Right renal pelvis (tissue), 4 donors: ENCODE results near the gene KIAA0930. TPM values are rescaled to one million over a fixed set of nuclear protein-coding genes. Genes with fewer than 3 reads are reported as not detected.

Experiments
- DNase-seq, 4 donors: peaks; one replicate each; pipeline ENCODE4 v3.0.0-alpha.2; 2013; ENCODE audit warnings: low read depth in 4 of 4, low spot score in 3 of 4, missing footprints in 1 of 4
- polyA plus RNA-seq, 4 donors: library from polyadenylated mRNA; unstranded; fragments of 120-200 nt; gene quantifications; one replicate each; pipeline ENCODE4 v1.2.1, GENCODE V29; 2013; ENCODE audit not compliant: insufficient read length in 4 of 4

Gene KIAA0930
- polyA plus RNA-seq, 4 donors, result 18.3 to 24.9 (median 21.3) TPM

DNA sequence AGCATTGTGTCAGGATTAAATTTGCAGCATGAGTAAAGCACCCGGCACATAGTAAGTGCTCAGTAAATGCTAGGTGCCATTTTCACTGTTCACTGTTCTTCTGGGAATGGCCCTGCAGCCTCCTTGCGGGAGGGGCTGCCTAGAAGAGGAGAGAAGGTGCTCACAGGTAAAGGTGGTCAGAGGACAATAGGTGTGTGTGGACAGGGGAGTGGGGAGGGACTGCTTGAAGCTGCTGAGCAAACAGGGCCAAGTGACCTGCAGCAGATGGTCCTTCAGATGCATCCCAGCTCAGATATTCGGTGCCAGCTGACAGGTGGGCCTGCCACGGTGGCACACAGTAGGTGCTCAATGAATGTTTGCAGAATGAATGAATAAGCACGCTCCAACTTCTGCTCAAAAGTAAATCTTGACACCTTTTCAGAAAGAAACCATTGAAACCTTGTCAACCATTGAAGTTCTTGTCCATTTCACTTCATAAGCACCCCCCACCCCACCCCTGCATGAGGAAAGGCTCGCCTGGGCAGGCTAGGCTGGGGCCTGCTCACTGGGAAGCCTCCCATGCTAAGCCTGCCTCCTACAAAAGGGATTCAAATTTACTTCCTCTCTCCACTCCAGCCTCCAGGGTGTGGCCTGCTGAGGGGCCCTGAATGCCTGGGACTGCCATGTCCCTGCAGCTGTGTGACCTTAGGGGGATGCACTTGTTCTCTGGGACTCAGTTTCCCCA lies 1.6 kb downstream of the KIAA0930 start:
- DNase-seq, result no peak

- no peak for DNase-seq
These were observed 2.4 kb downstream of the KIAA0930 start for GRCh38 chr22:45238076-45238956.

DNA sequence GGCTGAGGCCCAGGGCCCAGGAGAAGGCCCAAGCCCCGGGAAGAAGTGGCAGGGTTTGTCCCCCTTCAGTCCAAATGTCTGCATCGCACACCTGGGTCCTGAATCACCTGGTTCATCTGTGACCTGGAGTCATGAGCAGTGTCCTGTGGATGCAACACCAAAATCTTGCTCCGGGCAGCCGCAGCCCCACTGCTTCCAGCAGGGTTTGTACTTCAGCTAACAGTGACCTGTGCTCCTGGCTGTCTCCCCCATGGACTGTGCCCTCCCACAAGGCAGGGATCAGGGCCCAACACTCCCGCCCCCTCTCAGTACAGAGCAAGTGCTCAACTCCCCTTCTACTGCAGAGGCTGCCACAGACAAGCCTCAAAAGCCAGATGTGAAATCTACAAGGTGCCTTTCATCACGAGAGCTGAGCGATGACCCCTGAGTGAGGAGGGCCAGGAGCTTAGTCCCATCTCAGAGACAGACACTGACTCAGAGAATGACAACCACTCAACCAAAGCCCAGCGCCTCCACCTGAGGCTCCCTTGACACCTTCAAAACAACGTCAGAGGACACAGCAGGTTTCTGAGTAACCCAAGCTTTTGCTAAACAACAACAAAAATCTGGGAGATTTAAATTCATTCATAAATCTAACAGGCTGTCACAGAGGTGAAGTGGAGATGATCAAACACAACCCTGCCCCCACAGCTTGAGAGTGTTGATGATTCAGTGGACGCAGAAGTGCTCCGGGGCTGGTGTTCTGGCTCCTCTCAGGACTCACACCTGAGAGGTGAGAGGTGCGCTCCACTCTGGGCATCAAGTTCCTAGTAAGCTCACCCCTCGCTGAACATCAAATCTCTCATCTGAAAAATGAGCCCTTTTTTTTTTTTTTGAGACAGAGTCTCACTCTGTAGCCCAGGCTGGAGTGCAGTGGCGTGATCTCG lies 3.4 kb downstream of the KIAA0930 start:
- no peak for DNase-seq

DNA sequence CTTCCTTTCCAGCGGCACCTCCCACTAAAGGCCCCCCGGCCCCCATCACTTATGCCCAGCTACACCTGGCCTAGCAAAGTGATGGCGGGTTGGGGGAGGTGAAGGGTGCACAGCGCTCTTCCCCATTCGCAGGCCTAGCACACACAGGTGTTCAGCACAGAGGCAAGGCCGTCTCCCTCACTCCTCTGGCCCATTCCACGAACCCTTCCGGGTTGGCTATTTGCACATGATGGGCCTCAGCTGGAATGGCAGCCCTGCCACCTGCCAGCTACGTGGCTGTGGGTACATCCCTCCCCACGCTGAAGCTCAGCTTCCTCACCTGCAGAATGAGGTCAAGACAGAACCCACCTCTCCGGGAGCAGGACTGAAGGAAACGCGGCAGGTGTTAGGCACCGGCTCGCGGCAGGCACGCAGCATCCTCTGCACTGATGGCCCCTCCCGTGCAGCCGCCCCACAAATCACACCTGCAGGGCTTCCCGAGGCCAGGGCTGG lies 4.8 kb downstream of the KIAA0930 start:
- DNase-seq, result no peak

DNA sequence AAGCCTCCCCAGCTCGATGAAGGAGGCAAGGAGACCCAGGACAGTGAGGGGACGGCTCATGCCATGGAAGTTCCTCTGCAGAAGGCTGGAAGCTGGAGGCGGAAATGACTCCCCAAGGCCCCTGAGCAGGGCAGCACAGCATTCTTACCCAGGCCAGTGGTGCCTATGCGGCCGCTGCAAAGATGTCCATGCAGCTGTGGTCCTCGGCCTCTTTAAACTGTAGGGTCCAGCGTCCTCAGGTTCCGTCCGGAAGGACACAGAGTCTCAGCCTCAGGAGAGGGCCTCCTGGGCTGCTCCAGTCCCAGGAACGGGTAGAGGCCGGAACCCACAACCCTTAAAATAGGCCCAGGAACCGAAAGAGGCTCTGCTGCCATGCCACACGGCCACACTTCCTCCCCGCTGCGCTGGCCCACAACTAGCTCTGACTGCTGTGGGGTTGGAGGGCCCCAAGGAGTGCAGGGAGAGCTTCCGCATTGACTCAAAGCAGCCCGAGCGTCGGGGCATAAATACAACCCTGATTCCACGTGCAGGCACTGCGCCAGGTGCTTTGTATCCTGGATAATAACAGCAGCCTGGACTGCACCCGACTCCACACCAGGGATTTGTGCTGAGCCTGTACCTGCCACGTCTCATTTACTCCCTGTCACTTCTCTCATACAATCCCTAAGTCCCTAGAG lies 5.5 kb downstream of the KIAA0930 start:
- no peak for DNase-seq

DNA sequence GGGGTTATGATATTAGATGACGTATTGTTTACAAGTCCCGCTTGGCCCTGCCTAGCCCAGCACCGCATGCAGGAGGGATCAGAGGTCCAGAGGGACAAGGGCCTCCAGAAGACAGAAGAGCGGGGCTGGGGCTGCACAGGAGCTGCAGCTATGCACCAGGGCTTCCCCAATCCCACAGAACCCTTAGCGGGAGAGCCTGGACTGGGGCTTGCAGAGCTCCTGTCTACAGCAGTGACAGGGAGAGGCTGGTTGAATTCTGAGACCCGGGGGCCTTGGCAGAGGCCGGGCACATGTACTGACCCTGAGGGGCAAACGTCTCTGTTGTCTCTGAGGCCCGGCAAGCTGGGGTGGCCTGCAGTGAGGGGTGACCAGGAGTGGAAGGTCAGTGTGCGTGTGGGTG lies 6.9 kb downstream of the KIAA0930 start:
- DNase-seq, result no peak

- no peak for DNase-seq
These were observed 7.3 kb downstream of the KIAA0930 start for GRCh38 chr22:45233386-45233785.

GRCh38 chr22:45231293-45231692 lies 9.4 kb downstream of the KIAA0930 start:
- DNase-seq, result no peak

DNA sequence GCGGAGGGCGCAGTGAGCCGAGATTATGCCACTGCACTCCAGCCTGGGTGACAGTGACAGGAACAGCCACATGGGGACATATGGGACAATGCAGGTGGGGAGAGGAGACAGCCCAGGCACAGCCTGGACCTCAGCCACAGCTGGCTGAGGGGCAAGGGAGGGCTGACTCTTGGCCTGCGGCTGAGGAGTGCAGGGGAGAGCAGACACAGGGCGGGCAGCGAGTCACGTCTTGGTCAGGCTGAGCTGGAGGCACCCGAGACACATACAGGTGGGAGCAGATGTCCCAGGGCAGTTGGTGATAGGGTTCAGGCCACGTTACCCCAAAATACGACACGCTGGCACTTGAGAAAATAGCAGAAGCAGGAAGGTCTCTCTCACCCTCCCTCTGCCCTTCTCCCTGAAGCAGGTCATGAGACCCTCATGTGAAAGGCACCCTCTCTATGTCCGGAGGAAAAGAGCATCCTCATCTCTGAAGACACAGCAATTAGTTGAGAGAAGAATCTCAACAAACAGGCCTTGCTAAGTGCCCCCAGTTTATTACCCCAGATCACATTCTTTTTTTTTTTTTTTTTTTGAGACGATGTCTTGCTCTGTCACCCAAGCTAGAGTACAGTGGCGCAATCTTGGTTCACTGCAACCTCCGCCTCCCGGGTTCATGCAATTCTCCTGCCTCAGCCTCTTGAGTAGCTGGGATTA lies 10.5 kb downstream of the KIAA0930 start:
- no peak for DNase-seq

DNA sequence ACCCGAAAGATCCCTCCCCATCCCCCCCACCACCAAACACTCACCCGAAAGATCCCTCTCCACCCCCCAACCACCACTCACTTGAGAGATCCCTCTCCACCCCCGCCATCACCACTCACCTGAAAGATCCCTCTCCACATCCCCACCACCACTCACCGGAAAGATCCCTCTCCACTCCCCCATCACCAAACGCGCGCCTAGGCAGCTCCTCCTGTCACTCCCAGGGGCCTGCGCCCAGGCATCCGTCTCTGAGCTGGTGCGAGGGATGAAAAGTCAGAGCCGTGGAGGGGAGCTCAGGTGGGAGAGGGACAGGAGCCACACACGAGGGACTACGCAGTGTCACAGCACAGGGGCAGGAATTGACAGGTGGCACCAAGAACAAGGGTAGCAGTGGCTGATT lies 11.5 kb downstream of the KIAA0930 start:
- DNase-seq, result no peak

DNA sequence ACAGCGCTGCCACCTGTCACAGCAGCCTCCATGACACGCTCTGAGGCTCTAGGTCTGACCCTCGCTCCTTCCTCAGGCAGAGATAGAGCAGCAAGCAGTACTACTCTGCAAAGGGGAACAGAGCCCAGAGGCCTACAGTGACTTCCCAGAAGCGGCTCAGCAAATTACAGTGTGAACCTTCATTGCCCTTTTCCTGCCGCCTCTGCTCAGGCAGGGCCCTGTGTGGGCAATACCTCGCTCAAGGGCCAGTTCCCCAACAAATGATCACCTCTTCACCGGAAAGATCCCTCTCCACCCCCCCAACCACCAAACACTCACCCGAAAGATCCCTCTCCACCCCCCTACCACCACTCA lies 12.3 kb downstream of the KIAA0930 start:
- no peak for DNase-seq

GRCh38 chr22:45227645-45228400 lies 12.9 kb downstream of the KIAA0930 start:
- no peak for DNase-seq

GRCh38 chr22:45226503-45227186 lies 14.0 kb downstream of the KIAA0930 start:
- DNase-seq, result no peak

DNA sequence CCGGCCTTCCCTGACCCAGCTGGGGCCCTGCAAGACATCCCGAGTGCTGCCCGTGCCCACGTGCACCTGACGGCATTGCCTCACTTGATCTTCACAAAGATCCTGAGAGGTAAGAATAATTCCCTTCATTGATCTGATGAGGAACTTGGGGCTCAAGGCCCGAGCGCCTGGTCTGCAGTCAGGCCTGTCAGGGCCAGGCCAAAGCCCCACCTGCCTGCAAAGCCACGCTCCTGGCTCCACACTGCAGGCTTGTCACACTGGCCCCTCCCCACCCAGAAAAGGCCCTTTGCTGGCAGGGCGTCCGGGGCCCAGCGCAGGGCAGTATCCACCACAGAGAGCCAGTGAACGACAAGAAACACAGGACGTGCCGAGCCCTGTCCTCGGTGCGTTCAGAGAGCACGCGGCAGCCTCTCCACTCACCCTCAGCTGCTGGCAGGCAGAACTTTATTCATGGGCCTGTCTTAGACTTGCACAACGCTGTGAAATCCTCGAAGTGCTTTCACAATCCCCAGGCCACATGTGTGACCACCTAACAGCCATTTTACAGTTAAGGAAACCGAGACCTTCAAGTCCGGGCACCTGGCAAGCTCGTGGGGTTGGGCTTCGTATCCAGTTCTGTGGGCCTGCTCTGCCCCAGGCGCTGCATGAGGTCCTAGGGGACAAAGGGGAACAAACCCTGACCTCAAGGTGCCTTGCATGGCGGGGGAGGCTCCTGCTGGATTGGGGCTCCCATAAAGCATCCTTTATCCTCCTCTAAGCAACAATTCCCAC lies 14.8 kb downstream of the KIAA0930 start:
- DNase-seq, result no peak

DNA sequence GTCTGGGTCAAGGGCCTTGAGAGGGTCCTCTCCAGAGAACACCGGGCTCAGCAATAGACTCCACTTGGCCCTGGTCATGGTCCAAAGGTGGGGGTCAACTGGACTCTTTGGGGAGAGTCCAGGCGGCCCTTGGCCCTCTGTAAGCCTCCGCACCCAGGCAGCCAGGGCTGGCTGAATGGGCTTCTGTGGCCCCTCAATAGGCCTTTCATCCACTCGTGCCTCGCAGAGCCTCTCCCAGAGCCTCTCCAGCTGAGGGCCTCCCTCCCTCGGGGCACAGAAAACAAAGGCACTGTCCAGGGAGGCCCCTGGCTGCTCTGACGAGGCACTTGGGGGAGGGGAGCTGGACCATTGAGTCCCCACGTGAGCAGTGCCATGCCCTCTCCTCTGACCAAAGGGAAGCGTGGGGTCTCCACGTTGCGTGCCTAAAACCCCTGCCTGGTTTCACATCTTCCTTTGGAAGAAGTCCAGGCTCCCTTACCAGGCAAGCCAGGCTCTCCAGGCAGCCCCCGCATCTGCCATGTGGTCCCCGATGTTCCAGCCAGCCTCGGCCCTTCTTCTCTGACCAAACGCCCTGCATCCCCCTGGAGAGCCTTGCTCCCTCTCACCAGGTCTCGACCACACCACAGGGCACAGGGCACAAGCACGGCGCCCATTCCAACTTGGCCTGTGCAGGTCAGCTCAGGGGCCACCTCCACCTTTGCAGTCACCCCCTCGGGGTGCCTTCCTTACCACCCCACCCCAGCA lies 15.5 kb downstream of the KIAA0930 start:
- DNase-seq, result no peak

DNA sequence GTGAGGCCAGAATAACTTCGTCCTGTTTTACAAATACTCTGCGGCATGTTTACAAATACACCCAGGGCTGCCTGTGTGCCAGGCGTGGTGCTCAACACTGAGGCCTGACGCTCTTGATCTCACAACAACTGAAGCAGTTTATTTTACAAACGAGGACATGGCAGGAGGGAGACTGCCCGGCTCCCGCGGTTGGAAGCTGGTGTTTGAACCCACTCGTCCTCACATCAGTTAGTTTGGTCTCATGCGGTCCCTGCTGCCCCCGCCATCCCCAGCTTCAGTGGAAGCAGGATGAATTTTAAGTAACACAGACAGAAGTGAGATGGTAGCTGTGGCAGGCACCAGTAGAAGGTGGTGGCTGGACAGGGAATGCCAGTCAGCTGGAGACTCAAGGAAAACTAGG lies 16.4 kb downstream of the KIAA0930 start:
- DNase-seq, result no peak
